Esophagus muscularis mucosa (tissue), 4 donors: ENCODE data around the gene IL36B. TPM values are rescaled to one million over a fixed set of nuclear protein-coding genes. Genes with fewer than 3 reads are reported as not detected.

Experiments
- DNase-seq: peaks from one replicate; pipeline ENCODE4 v3.0.0-alpha.2; 2017; ENCODE audit errors: extremely low spot score
- H3K27ac ChIP-seq, 4 donors: fragments of 200-600 bp; sonication (generic); replicated peaks in 1 of 4; 1 replicate in 3 of 4; 2 replicates in 1 of 4; pipeline ENCODE4 v1.5.1; 2016 to 2019; ENCODE audit warnings: mild to moderate bottlenecking in 1 of 4
- H3K27me3 ChIP-seq, 4 donors: fragments of 200-600 bp; sonication (generic); one replicate each; pipeline versions ENCODE4 v1.5.1 to v1.6.0; 2016 to 2019
- H3K36me3 ChIP-seq, 4 donors: fragments of 200-600 bp; sonication (generic); one replicate each; pipeline ENCODE4 v1.5.1; 2016 to 2019
- H3K4me1 ChIP-seq, 4 donors: fragments of 200-600 bp; sonication (generic); one replicate each; pipeline ENCODE4 v1.5.1; 2016 to 2019
- H3K4me3 ChIP-seq, 4 donors: fragments of 200-600 bp; sonication (generic); 1 replicate in 2 of 4; 2 replicates in 2 of 4; pipeline ENCODE4 v1.5.1; 2016 to 2019; ENCODE audit warnings: mild to moderate bottlenecking in 4 of 4, moderate library complexity in 1 of 4
- H3K9me3 ChIP-seq, 4 donors: fragments of 200-600 bp; sonication (generic); 1 replicate in 3 of 4; 2 replicates in 1 of 4; pipeline ENCODE4 v1.5.1; 2016 to 2019
- CTCF ChIP-seq, 3 experiments: fragments of 200-600 bp in 2 of 3; fragments of 450-650 bp in 1 of 3; sonication (generic) in 2 of 3; IDR thresholded peaks; one replicate each; pipeline ENCODE4 v1.5.1; 2017 to 2019; ENCODE audit warnings: antibody characterized with exemption in 3 of 3, mild to moderate bottlenecking in 2 of 3, moderate library complexity in 1 of 3
- EP300 ChIP-seq: sonication (generic); formaldehyde crosslinking; IDR thresholded peaks from one replicate; pipeline ENCODE4 v1.6.1; 2017; ENCODE audit warnings: antibody characterized with exemption
- POLR2A ChIP-seq: fragments of 450-650 bp; IDR thresholded peaks from one replicate; pipeline ENCODE4 v1.6.1; 2017; ENCODE audit warnings: antibody characterized with exemption, moderate library complexity, mild to moderate bottlenecking, low read depth
- POLR2AphosphoS5 ChIP-seq, 2 donors: sonication (generic); formaldehyde crosslinking; IDR thresholded peaks; one replicate each; pipeline ENCODE4 v1.6.1; 2017; ENCODE audit warnings: antibody characterized with exemption in 2 of 2
- WGBS: methylation state at CpG from one replicate; pipeline ENCODE4 v1.1.5; 2018; 5-methylcytosine and 5-hydroxymethylcytosine counted together
- intact Hi-C: fragments of 100-400 bp; cut with DNase I; formaldehyde crosslinking; loops from one replicate; pipeline ENCODE4 v1.15.1; 2023
- total RNA-seq, 4 donors: library from RNA; depleted of rRNA; stranded (reverse); fragments of >200 nt; gene quantifications; one replicate each; pipeline versions ENCODE4 v1.1.0 to v1.2.1, GENCODE V29; 2016

The IL36B gene
- total RNA-seq, 4 donors from 2014 or later: not detected

- intact Hi-C loops: no loop called here
Measured at GRCh38 chr2:113068249-113068648, 15.6 kb upstream of the IL36B start.

GRCh38 chr2:113067681-113068080 lies 15.0 kb upstream of the IL36B start, which contains the start of gene IL1F10:
Gene IL1F10, plus strand, starts transcription at chr2:113067970. Its CDS starts 4,769 bp downstream, at chr2:113072739.
- TF ChIP-seq POLR2A (no peak), CTCF (IDR thresholded peaks at IDR 0.05) (no peak), POLR2AphosphoS5 (IDR thresholded peaks at IDR 0.05) (no peak), EP300 (no peak)
- 90% methylated on average over 3 of the region's 3 CpGs for WGBS
- Histone ChIP-seq H3K4me3 (no peak within 1 kb of the TSS), H3K36me3 (no peaks in the 10 kb centered on the region), H3K27ac (no peak within 1 kb of the TSS), H3K9me3 (no peaks in the 10 kb centered on the region), H3K4me1 (no peaks in the 10 kb centered on the region), H3K27me3 (peaks cover 0 to 4% (median 0%) of the 10 kb centered on the region in 4 donors)
- intact Hi-C loops: no loop called here
- peak; percentile 75 for DNase-seq

More at GRCh38 chr2:113068249-113068648, 15.6 kb upstream of the IL36B start:
- Histone ChIP-seq H3K9me3 (no peaks in the 10 kb centered on the region), H3K27ac (no peak overlapping the region), H3K4me3 (no peak overlapping the region), H3K4me1 (no peaks in the 10 kb centered on the region), H3K27me3 (peaks cover 0 to 4% (median 0%) of the 10 kb centered on the region in 4 donors), H3K36me3 (no peaks in the 10 kb centered on the region)
- no peak for TF ChIP-seq CTCF (IDR thresholded peaks at IDR 0.05)
- TF ChIP-seq POLR2A: no peak
- TF ChIP-seq EP300: no peak
- no peak for TF ChIP-seq POLR2AphosphoS5 (IDR thresholded peaks at IDR 0.05)
- WGBS: 67% methylated on average over 2 of the region's 2 CpGs
- no peak for DNase-seq

GRCh38 chr2:113064898-113065297 lies 12.2 kb upstream of the IL36B start:
- Histone ChIP-seq H3K4me1 (no peaks in the 10 kb centered on the region), H3K36me3 (no peaks in the 10 kb centered on the region), H3K9me3 (no peaks in the 10 kb centered on the region), H3K27ac (no peak overlapping the region), H3K4me3 (no peak overlapping the region), H3K27me3 (peaks cover 0 to 11% (median 0%) of the 10 kb centered on the region in 4 donors)
- DNase-seq: peak; percentile 21
- intact Hi-C loops: no loop called here
- no CpG with 5 or more reads among the region's 1 CpG for WGBS
- no peak for TF ChIP-seq CTCF (IDR thresholded peaks at IDR 0.05)
- no peak for TF ChIP-seq POLR2AphosphoS5 (IDR thresholded peaks at IDR 0.05)
- TF ChIP-seq EP300: no peak

GRCh38 chr2:113064281-113064680 lies 11.6 kb upstream of the IL36B start:
- WGBS: 81% methylated on average over 5 of the region's 5 CpGs
- peak; percentile 57 for DNase-seq
- intact Hi-C loops: no loop called here
- TF ChIP-seq CTCF (IDR thresholded peaks at IDR 0.05) (no peak), POLR2AphosphoS5 (IDR thresholded peaks at IDR 0.05) (no peak), POLR2A (no peak), EP300 (no peak)
- Histone ChIP-seq H3K4me1 (no peaks in the 10 kb centered on the region), H3K27me3 (peaks cover 0 to 11% (median 0%) of the 10 kb centered on the region in 4 donors), H3K4me3 (no peak overlapping the region), H3K9me3 (no peaks in the 10 kb centered on the region), H3K36me3 (no peaks in the 10 kb centered on the region), H3K27ac (no peak overlapping the region)
